Stimulated activated CD8-positive, alpha-beta memory T cell treated with anti-CD3 and anti-CD28 coated beads, Interleukin-4, amount 100 ng/mL, for 24 hours (primary cell): ENCODE data around the gene DOK4.

ENCODE experiments used
- DNase-seq: peaks from one replicate; pipeline ENCODE4 v3.0.0-alpha.2; 2020; ENCODE audit warnings: low read depth

Gene DOK4

GRCh38 chr16:57518922-57519321 lies 32.6 kb upstream of the DOK4 start:
- no peak for DNase-seq

DNA sequence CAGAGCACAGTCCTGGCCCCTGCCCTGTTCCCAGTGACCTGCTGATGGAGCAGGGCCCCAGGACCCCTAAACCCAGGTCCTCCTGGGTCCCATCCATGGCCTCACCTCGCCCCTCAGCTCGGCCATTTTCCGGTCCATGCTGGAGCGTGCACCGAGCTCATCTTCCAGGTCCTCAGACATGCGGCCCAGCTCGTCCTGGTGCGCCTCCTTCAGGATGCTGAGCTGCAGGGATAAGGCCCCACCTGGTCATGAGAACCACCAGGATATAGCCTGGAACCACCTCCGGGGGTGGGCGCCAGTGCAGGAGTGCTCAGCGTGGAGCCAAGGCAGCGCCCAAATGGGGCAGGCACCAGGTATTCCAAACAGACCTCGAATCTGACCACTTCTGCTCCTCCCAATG lies 32.2 kb upstream of the DOK4 start:
- no peak for DNase-seq

DNA sequence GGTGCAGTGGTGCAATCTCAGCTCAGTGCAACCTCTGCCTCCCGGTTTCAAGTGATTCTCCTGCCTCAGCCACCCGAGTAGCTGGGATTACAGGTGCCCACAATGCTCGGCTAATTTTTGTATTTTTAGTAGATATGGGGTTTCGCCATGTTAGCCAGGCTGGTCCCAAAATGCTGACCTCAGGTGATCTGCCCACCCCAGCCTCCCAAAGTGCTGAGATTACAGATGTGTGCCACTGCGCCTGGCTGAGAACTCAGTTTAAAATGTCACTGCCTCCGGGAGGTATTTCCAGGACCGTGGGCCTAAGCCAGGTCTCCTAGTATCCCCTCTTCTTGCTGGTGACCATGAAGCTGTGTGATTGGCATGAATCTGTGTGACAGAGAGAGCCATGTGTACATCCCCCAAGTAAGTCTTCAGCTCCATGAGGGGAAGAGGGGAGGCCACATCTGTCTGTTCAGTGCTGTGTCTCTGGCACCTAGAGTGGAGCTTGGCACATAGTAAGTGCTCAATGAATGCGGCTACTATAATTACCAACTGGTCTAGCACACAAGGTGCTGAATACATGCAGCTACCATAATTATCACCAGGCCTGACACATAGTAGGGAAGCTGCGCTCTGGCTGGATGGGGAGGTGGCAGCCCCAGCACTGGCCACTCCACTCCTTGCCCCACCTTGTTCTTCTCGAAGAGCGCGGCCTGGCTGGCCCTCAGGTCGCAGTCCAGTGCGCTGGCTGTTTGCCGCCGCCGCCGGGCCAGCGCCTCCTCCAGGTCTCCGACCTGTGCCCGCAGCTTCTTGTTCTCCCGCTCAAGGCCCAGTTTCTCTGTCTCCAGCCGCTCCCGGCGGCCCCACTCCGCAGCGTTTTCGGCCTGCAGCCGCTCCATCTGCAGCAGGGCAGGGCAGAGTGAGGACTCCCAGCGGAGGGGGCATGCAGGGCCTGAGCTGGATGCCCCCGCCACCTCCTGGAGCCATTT lies 31.4 kb upstream of the DOK4 start:
- DNase-seq = no peak

DNA sequence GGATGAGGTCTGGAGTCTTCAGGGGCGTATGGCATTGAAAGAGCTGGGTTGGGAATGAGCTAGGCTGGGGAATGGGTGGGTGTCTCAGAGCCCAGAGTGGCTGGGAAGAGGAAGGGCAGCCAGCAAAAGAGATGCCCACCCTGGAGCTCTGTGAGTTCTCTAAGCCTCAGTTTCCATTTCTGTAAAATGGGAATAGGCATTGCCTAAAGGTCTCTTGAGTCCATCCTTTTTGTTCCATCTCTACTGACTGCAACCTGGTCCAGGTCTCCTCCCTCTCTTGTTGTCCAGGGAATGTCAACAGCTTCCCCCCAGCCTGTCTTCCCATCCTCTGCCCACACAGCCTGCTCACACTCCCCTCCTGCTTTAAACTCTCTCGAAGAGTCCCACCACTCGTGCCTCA lies 30.5 kb upstream of the DOK4 start:
- no peak for DNase-seq

GRCh38 chr16:57516176-57516725 lies 30.0 kb upstream of the DOK4 start:
- no peak for DNase-seq

DNA sequence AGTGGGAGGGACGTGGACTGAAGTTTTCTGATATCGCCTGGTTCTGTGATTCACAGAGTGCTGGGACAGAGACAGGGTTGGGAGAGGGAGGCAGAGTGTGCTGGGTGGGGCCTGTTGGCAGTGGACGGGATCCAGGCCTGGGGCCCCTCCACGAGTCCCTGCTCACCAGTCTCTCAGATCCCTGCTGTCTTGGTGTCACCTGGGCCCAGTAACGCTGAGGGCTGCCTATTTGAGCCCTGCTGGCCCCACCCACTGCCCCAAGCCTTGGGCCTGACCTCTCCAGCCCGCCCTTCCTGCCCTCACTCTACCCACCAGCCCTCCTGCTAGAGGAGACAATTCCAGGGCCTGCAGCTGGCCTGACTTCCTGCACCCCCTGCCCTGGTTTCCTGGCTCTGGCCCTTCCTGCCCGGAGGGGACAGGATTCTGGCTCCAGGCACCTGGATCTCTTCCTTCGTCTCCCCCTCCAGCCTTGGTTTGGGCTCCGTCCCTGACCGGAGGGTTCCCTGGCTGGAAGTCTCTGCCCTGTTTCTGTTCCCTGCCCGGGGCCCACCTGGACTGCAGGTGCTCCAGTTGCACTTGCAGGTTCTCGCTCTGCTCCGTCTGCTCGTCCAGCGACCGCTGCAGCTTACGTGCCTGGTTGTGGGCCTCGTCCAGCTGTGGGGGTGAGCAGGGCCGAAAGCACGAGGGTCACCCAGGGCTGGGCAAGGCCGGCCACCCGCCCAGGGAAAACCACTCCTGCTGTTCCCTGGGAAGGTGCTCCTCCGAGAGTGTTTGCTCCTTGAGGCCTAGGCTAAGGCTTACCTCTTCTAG lies 28.7 kb upstream of the DOK4 start:
- DNase-seq = no peak

DNA sequence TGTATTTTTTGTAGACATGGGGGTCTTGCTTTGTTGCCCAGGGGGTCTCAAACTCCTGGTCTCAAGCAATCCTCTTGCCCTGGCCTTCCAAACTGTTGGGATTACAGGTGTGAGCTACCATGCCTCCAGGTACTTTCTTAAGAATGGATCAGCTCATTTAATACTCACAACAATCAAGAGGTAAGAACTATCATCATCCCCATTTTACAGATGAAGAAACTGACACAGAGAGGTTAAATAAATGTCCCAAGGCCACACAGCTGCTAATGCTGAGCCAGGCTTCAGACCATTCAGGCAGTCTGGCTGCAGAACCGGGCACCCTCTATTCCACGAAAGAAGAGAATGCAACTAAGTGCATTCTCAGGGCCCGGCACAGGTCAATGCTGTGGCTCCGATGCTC lies 28.1 kb upstream of the DOK4 start:
- no peak for DNase-seq

- no peak for DNase-seq
Observed at GRCh38 chr16:57513371-57514102, 27.2 kb upstream of the DOK4 start.

GRCh38 chr16:57512296-57513001 lies 26.2 kb upstream of the DOK4 start:
- DNase-seq = no peak

- DNase-seq = no peak
Observed at GRCh38 chr16:57510016-57510871, 24.0 kb upstream of the DOK4 start.

GRCh38 chr16:57509231-57509923 lies 23.1 kb upstream of the DOK4 start:
- DNase-seq = no peak

- DNase-seq = no peak
Observed at GRCh38 chr16:57508035-57508425, 21.7 kb upstream of the DOK4 start.

GRCh38 chr16:57507136-57508034 lies 21.1 kb upstream of the DOK4 start:
- DNase-seq = no peak

DNA sequence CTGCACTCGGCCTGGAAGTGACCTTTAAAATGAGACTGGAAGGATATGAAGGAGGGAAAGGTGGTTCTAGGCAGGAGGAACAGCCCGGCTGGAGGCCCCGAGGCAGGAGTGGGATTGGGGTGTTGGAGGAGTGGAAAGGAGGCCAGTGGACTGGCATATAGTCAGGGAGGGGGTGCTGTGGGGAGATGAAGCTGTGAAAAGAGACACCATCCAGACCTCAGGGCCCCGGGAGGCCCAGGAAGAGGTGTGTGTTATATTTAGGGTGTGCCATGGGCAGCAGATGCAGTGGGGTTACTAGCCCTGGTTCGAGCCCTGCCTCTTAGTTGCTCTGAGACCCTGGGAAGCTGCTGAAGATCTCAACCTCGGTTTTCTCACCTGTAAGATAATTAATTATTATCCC lies 18.9 kb upstream of the DOK4 start:
- DNase-seq = no peak

GRCh38 chr16:57504491-57504890 lies 18.2 kb upstream of the DOK4 start:
- no peak for DNase-seq

DNA sequence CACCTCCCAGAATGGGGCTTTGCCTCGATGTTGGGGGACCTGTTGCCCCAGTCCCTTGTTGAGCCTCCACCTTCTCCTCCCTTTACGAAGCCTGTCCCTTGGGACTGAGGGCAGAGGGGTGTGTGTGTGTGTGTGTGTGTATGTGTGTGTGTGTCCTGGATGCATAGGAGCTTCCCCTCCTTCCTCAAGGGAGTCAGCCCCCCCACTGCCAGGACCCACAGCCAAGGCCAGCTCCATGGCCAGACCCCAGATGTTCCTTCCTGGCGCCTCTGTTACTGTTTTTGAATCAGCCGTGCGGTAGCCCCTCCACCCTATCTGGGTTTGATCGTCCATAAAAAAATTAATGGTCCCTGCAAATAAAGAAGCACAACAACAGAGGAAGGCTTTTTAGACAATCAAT lies 17.7 kb upstream of the DOK4 start:
- no peak for DNase-seq

GRCh38 chr16:57503366-57503765 lies 17.1 kb upstream of the DOK4 start:
- DNase-seq = no peak

DNA sequence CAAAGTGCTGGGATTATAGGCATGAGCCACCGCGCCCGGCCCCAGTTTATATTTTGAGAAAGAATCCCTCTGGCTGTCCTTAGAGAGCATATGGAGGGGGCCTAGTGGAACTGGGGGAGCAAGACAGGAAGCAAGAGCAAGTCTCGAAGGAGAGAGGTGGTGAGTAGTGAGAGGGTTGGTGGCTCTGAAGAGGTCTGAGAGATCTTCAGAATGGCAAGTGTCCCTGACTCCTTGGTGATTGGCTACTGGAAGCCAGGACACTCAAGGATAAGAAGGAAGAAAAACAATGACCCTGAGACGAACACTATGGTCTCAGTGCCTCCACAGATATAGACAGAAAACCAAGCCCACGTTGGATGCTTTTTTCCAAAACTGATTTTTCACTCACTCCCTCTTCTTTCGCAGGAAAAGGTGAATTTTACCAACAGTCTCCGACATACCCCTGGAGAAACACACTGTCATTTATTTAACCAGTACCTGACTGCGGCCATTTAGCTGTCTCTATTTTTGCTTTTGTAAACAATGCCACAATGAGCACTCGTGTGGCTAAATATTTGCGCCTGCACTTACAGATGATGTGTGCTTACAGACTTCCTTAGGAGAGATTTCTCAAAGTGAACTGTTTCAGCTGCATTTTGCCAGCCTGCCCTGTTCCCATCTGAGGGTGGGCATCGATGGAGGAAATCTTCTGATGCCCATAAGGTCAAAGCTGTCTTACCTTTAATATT lies 15.9 kb upstream of the DOK4 start:
- no peak for DNase-seq
